HCT116 (cell line): Measurements from ENCODE around the gene ARHGAP28. TPM values are rescaled to one million over a fixed set of nuclear protein-coding genes. Genes with fewer than 3 reads are reported as not detected.

Experiments used
- ATAC-seq: fragments of 200-7000 bp; cut with Tn5 transposase; 2 replicates; pipeline ENCODE4 v1.9.1; 2020; ENCODE audit warnings: mild to moderate bottlenecking, moderate library complexity
- BruUV-seq: library from RNA; stranded (reverse); fragments of 400-500 nt; replicated peaks from 2 replicates; lab custom pipeline; 2021; lab: Mats Ljungman, UMichigan
- CTCF ChIA-PET: fragments of 300-600 bp; sonication (Branson Sonifier 250); formaldehyde crosslinking; loops from one replicate; lab custom pipeline; 2021; ENCODE audit warnings: antibody characterized with exemption; lab: Charles Lee
- POLR2A ChIA-PET: fragments of 300-600, 350-600 bp; sonication (Branson Sonifier 250); formaldehyde crosslinking; loops from one replicate; lab custom pipeline; 2021; ENCODE audit warnings: antibody characterized with exemption; lab: Charles Lee
- RAD21 ChIA-PET, 2 experiments: fragments of 300-600 bp; sonication (Branson Sonifier 250); formaldehyde crosslinking; loops; one replicate each; lab custom pipeline; 2023; ENCODE audit warnings: low total read pairs in 2 of 2; ENCODE audit not compliant: uncharacterized antibody in 2 of 2, unreplicated experiment in 2 of 2, low non-redundant PET in 1 of 2; lab: Charles Lee
- DNase-seq: peaks from one replicate; pipeline ENCODE4 v3.0.0-alpha.2; 2010; ENCODE audit warnings: low read depth, low spot score
- H2AFZ ChIP-seq: fragments of 200-600 bp; shearing (Covaris generic), sonication (generic); 2 replicates; pipeline ENCODE4 v1.6.1; 2017; ENCODE audit warnings: low read depth, mixed run types, mixed read lengths, antibody characterized with exemption, low read length; ENCODE audit not compliant: poor library complexity, severe bottlenecking
- H3K27ac ChIP-seq: 2 replicates; pipeline ENCODE4 v1.5.1; 2012; ENCODE audit warnings: low read depth, low read length
- H3K27me3 ChIP-seq: fragments of 200-600 bp; sonication (generic); 2 replicates; pipeline ENCODE4 v1.6.1; 2016; ENCODE audit warnings: mixed run types, low read length, mixed read lengths; ENCODE audit not compliant: insufficient read depth
- H3K36me3 ChIP-seq, 2 experiments: fragments of 200-500 bp in 1 of 2; fragments of 200-600 bp in 1 of 2; sonication (Bioruptor generic) in 1 of 2; sonication (generic) in 1 of 2; 2 replicates each; pipeline versions ENCODE4 v1.5.1 to v1.6.1; 2014 to 2016; ENCODE audit warnings: low read length in 2 of 2, inconsistent platforms in 1 of 2, mixed read lengths in 1 of 2, mixed run types in 1 of 2; ENCODE audit not compliant: insufficient read depth in 2 of 2, control insufficient read depth in 1 of 2
- H3K4me1 ChIP-seq, 2 experiments: fragments of 200-600 bp in 1 of 2; sonication (generic) in 1 of 2; 2 replicates each; pipeline versions ENCODE4 v1.5.1 to v1.6.1; 2012 to 2017; ENCODE audit warnings: low read length in 2 of 2, inconsistent platforms in 1 of 2, mild to moderate bottlenecking in 1 of 2, mixed read lengths in 1 of 2, mixed run types in 1 of 2, moderate library complexity in 1 of 2; ENCODE audit not compliant: insufficient read depth in 2 of 2, control insufficient read depth in 1 of 2
- H3K4me2 ChIP-seq: fragments of 200-600 bp; sonication (generic); 2 replicates; pipeline ENCODE4 v1.6.1; 2017; ENCODE audit warnings: mixed run types, low read length, mixed read lengths
- H3K4me3 ChIP-seq, 2 experiments: fragments of 200-600 bp in 1 of 2; sonication (generic) in 1 of 2; replicated peaks in 1 of 2; 2 replicates each; pipeline ENCODE4 v1.5.1; 2011 to 2016; ENCODE audit warnings: low read length in 2 of 2, control low read depth in 1 of 2, low read depth in 1 of 2, mild to moderate bottlenecking in 1 of 2, mixed read lengths in 1 of 2, mixed run types in 1 of 2
- H3K79me2 ChIP-seq: fragments of 200-600 bp; sonication (generic); 2 replicates; pipeline ENCODE4 v1.6.1; 2017; ENCODE audit warnings: mild to moderate bottlenecking, mixed run types, low read length, moderate library complexity, mixed read lengths; ENCODE audit not compliant: insufficient read depth
- H3K9ac ChIP-seq: fragments of 200-600 bp; sonication (generic); 2 replicates; pipeline ENCODE4 v1.6.1; 2016; ENCODE audit warnings: low read length, mixed read lengths
- H3K9me2 ChIP-seq: fragments of 200-600 bp; sonication (generic), shearing (Covaris generic); 2 replicates; pipeline ENCODE4 v1.6.1; 2017; ENCODE audit warnings: mixed run types, mild to moderate bottlenecking, moderate library complexity; ENCODE audit not compliant: insufficient read depth
- H3K9me3 ChIP-seq, 2 experiments: fragments of 200-500 bp in 1 of 2; fragments of 200-600 bp in 1 of 2; sonication (Bioruptor generic) in 1 of 2; sonication (generic) in 1 of 2; 2 replicates each; pipeline ENCODE4 v1.6.1; 2014 to 2017; ENCODE audit warnings: low read length in 2 of 2, mixed read lengths in 2 of 2, inconsistent platforms in 1 of 2, low read depth in 1 of 2, mild to moderate bottlenecking in 1 of 2, mixed run types in 1 of 2, moderate library complexity in 1 of 2; ENCODE audit not compliant: control insufficient read depth in 1 of 2, insufficient read depth in 1 of 2
- H4K20me1 ChIP-seq: fragments of 200-600 bp; sonication (generic), shearing (Covaris generic); 2 replicates; pipeline ENCODE4 v1.6.1; 2017; ENCODE audit warnings: mixed run types, mild to moderate bottlenecking, moderate library complexity; ENCODE audit not compliant: insufficient read depth
- ELF1 ChIP-seq: IDR thresholded peaks from 2 replicates; pipeline ENCODE4 v1.6.1; 2012; ENCODE audit warnings: low read depth, borderline replicate concordance
- EZH2 ChIP-seq: fragments of 200-600 bp; sonication (generic); IDR thresholded peaks from 2 replicates; pipeline ENCODE4 v1.6.1; 2017; ENCODE audit warnings: antibody characterized with exemption, mixed run types
- EZH2phosphoT487 ChIP-seq: fragments of 200-600 bp; IDR thresholded peaks from 2 replicates; pipeline ENCODE4 v1.6.1; 2018; ENCODE audit warnings: antibody characterized with exemption, borderline replicate concordance
- FOSL1 ChIP-seq: IDR thresholded peaks from 2 replicates; pipeline ENCODE4 v1.6.1; 2012; ENCODE audit warnings: low read depth
- JUND ChIP-seq: IDR thresholded peaks from 2 replicates; pipeline ENCODE4 v1.6.1; 2012
- POLR2AphosphoS5 ChIP-seq: IDR thresholded peaks from 2 replicates; pipeline ENCODE4 v1.6.1; 2011; ENCODE audit warnings: mild to moderate bottlenecking, low read depth, low read length, moderate library complexity
- RAD21 ChIP-seq: IDR thresholded peaks from 2 replicates; pipeline ENCODE4 v1.6.1; 2012; ENCODE audit warnings: low read depth, mild to moderate bottlenecking
- REST ChIP-seq: IDR thresholded peaks from 2 replicates; pipeline ENCODE4 v1.6.1; 2012; ENCODE audit warnings: low read depth
- SIN3A ChIP-seq: IDR thresholded peaks from 2 replicates; pipeline ENCODE4 v1.6.1; 2012; ENCODE audit warnings: low read depth
- SP1 ChIP-seq: IDR thresholded peaks from 2 replicates; pipeline ENCODE4 v1.6.1; 2012; ENCODE audit warnings: low read depth
- SRF ChIP-seq: IDR thresholded peaks from 2 replicates; pipeline ENCODE4 v1.6.1; 2012; ENCODE audit warnings: low read depth
- TCF7L2 ChIP-seq: IDR thresholded peaks from 2 replicates; pipeline ENCODE4 v1.7.0; 2011; ENCODE audit warnings: borderline replicate concordance, inconsistent platforms; ENCODE audit not compliant: insufficient read depth, insufficient read length; ENCODE audit errors: extremely low read depth
- YY1 ChIP-seq: IDR thresholded peaks from 2 replicates; pipeline ENCODE4 v1.6.1; 2011; ENCODE audit warnings: low read length, low read depth, moderate library complexity, mild to moderate bottlenecking; ENCODE audit not compliant: insufficient replicate concordance; ENCODE audit errors: extremely low read depth
- ZFX ChIP-seq: fragments of 450-650 bp; IDR thresholded peaks from 2 replicates; pipeline ENCODE4 v1.6.1; 2017
- intact Hi-C: fragments of 100-400 bp; cut with micrococcal nuclease; formaldehyde crosslinking; loops from 2 replicates; pipeline ENCODE4 v1.10.0; 2022
- total RNA-seq: library from RNA; stranded (reverse); gene quantifications from one replicate; pipeline ENCODE4 v1.2.1, GENCODE V29; 2021; ENCODE audit not compliant: unreplicated experiment
- TF ChIP-seq, protein P1 (sequence below), 3 experiments: fragments of 200-600 bp in 1 of 3; sonication (generic) in 1 of 3; IDR thresholded peaks in 2 of 3; conservative IDR thresholded peaks in 1 of 3; 2 replicates each; pipeline ENCODE4 v1.5.1; 2012 to 2017; ENCODE audit warnings: low read depth in 2 of 3, low read length in 2 of 3, antibody characterized with exemption in 1 of 3, borderline replicate concordance in 1 of 3, control low read depth in 1 of 3, mild to moderate bottlenecking in 1 of 3, mixed read lengths in 1 of 3, mixed run types in 1 of 3, moderate library complexity in 1 of 3; ENCODE audit not compliant: insufficient read depth in 1 of 3
- TF ChIP-seq, protein P2 (sequence below): IDR thresholded peaks from 2 replicates; pipeline ENCODE4 v1.6.1; 2011; ENCODE audit warnings: mild to moderate bottlenecking, low read length, moderate library complexity; ENCODE audit not compliant: insufficient replicate concordance; ENCODE audit errors: extremely low read depth

ARHGAP28 gene
- total RNA-seq, 1 experiment from 2014 or later = not detected

DNA sequence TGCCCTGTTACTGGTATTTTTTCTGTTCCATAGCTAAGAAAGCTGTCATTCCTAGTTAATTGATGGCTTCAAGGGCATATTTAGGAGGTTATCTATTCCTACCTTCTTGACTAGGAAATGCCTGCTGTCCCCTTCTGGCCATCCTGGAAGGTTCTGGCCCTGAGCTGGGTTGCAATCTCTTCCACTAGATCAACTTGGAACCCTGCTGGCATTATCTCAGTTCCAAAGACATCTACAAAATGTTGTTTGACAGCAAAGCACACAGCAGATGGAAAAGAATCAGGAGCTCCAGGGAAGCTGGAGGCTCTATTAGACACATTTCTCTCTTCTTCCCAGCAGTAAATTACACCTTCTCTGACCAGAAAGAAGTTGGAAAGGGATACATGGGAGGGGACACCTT lies 192.1 kb downstream of the ARHGAP28 start:
- intact Hi-C loops = no loop called here
- RAD21 ChIA-PET = no interaction called here
- CTCF ChIA-PET = no interaction called here

More for the DNA sequence above, 192.1 kb downstream of the ARHGAP28 start:
- no TSS peak for BruUV-seq
- POLR2A ChIA-PET = no interaction called here
- Histone ChIP-seq H3K27me3 (no peaks in the 10 kb centered on the region), H4K20me1 (no peaks in the 10 kb centered on the region), H2AFZ (no peak overlapping the region), H3K9ac (no peak overlapping the region), H3K4me3 (no peak overlapping the region), H3K4me2 (no peak overlapping the region), H3K9me2 (no peaks in the 10 kb centered on the region), H3K4me1 (no peaks in the 10 kb centered on the region), H3K36me3 (no peaks in the 10 kb centered on the region), H3K9me3 (peaks cover 3 to 4% of the 10 kb centered on the region in 2 experiments; a peak in 2 of 4 replicates), H3K79me2 (no peaks in the 10 kb centered on the region), H3K27ac (no peak overlapping the region)
- TF ChIP-seq POLR2AphosphoS5 (no peak), SRF (no peak), ELF1 (no peak), JUND (no peak), FOSL1 (no peak), YY1 (no peak), SIN3A (no peak), RAD21 (no peak), ZFX (no peak), REST (no peak), SP1 (no peak), TCF7L2 (no peak), EZH2 (no peak), EZH2phosphoT487 (no peak)
- TF ChIP-seq, protein P1, sequence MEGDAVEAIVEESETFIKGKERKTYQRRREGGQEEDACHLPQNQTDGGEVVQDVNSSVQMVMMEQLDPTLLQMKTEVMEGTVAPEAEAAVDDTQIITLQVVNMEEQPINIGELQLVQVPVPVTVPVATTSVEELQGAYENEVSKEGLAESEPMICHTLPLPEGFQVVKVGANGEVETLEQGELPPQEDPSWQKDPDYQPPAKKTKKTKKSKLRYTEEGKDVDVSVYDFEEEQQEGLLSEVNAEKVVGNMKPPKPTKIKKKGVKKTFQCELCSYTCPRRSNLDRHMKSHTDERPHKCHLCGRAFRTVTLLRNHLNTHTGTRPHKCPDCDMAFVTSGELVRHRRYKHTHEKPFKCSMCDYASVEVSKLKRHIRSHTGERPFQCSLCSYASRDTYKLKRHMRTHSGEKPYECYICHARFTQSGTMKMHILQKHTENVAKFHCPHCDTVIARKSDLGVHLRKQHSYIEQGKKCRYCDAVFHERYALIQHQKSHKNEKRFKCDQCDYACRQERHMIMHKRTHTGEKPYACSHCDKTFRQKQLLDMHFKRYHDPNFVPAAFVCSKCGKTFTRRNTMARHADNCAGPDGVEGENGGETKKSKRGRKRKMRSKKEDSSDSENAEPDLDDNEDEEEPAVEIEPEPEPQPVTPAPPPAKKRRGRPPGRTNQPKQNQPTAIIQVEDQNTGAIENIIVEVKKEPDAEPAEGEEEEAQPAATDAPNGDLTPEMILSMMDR (IDR thresholded peaks at IDR 0.05 in 2 of 3, conservative IDR thresholded peaks at IDR 0.05 in 1 of 3; ENCODE audit: borderline replicate concordance in 1 of 3, insufficient read depth in 1 of 3, low read depth in 2 of 3, low read length in 2 of 3) = no peak
- TF ChIP-seq, protein P2, sequence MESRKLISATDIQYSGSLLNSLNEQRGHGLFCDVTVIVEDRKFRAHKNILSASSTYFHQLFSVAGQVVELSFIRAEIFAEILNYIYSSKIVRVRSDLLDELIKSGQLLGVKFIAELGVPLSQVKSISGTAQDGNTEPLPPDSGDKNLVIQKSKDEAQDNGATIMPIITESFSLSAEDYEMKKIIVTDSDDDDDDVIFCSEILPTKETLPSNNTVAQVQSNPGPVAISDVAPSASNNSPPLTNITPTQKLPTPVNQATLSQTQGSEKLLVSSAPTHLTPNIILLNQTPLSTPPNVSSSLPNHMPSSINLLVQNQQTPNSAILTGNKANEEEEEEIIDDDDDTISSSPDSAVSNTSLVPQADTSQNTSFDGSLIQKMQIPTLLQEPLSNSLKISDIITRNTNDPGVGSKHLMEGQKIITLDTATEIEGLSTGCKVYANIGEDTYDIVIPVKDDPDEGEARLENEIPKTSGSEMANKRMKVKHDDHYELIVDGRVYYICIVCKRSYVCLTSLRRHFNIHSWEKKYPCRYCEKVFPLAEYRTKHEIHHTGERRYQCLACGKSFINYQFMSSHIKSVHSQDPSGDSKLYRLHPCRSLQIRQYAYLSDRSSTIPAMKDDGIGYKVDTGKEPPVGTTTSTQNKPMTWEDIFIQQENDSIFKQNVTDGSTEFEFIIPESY = no peak
- ATAC-seq = no peak
- DNase-seq = no peak
